ACC112 (cell line): ENCODE measurements around the gene CREG2.

Source experiments
- H2AFZ ChIP-seq: fragments of 200-600 bp; sonication (generic); one replicate; pipeline ENCODE4 v1.6.0; 2017; ENCODE audit warnings: antibody characterized with exemption, low read length; ENCODE audit not compliant: unreplicated experiment
- H3K27ac ChIP-seq: fragments of 200-600 bp; sonication (generic); 2 replicates; pipeline ENCODE4 v1.5.1; 2014; ENCODE audit warnings: low read depth, mild to moderate bottlenecking, antibody characterized with exemption, low read length, moderate library complexity
- H3K27me3 ChIP-seq: fragments of 200-600 bp; sonication (generic); 2 replicates; pipeline ENCODE4 v1.6.1; 2014; ENCODE audit warnings: mild to moderate bottlenecking, antibody characterized with exemption, low read length, moderate library complexity, mixed read lengths; ENCODE audit not compliant: insufficient read depth
- H3K36me3 ChIP-seq: fragments of 200-600 bp; sonication (generic); 2 replicates; pipeline ENCODE4 v1.6.1; 2016; ENCODE audit warnings: mild to moderate bottlenecking, antibody characterized with exemption, low read length, moderate library complexity, mixed read lengths; ENCODE audit not compliant: insufficient read depth
- H3K4me1 ChIP-seq: fragments of 200-600 bp; sonication (generic); one replicate; pipeline ENCODE4 v1.6.1; 2016; ENCODE audit warnings: low read length, mixed read lengths; ENCODE audit not compliant: insufficient read depth, unreplicated experiment, control insufficient read depth
- H3K4me3 ChIP-seq: fragments of 200-600 bp; sonication (generic); 2 replicates; pipeline ENCODE4 v1.5.1; 2014; ENCODE audit warnings: mild to moderate bottlenecking, low read depth, low read length
- H3K79me2 ChIP-seq: fragments of 200-600 bp; sonication (generic); one replicate; pipeline ENCODE4 v1.6.0; 2016; ENCODE audit warnings: low read length; ENCODE audit not compliant: control insufficient read depth, unreplicated experiment, insufficient read depth

The CREG2 gene

GRCh38 chr2:101408925-101409324 is 21.6 kb upstream of the CREG2 start:
- Histone ChIP-seq H3K4me3 (no peak overlapping the region), H3K27me3 (no peaks in the 10 kb centered on the region), H3K79me2 (no peaks in the 10 kb centered on the region), H3K36me3 (no peaks in the 10 kb centered on the region), H3K4me1 (peaks cover 3% of the 10 kb centered on the region), H3K27ac (no peak overlapping the region), H2AFZ (no peak overlapping the region)

GRCh38 chr2:101405351-101405899 is 18.1 kb upstream of the CREG2 start:
- no peak overlapping the region for H3K27ac ChIP-seq
- no peak overlapping the region for H2AFZ ChIP-seq
- peaks cover 3% of the 10 kb centered on the region for H3K4me1 ChIP-seq

GRCh38 chr2:101403745-101404144 is 16.4 kb upstream of the CREG2 start:
- H2AFZ ChIP-seq: no peak overlapping the region

More at GRCh38 chr2:101405351-101405899, 18.1 kb upstream of the CREG2 start:
- H3K27me3 ChIP-seq: no peaks in the 10 kb centered on the region
- no peak overlapping the region for H3K4me3 ChIP-seq
- no peaks in the 10 kb centered on the region for H3K79me2 ChIP-seq
- H3K36me3 ChIP-seq: no peaks in the 10 kb centered on the region

GRCh38 chr2:101402630-101403029 is 15.3 kb upstream of the CREG2 start:
- H3K36me3 ChIP-seq: no peaks in the 10 kb centered on the region
- no peak overlapping the region for H2AFZ ChIP-seq
- H3K4me3 ChIP-seq: no peak overlapping the region
- peaks cover 3% of the 10 kb centered on the region for H3K4me1 ChIP-seq
- H3K27me3 ChIP-seq: no peaks in the 10 kb centered on the region
- no peak overlapping the region for H3K27ac ChIP-seq
- H3K79me2 ChIP-seq: no peaks in the 10 kb centered on the region

More at GRCh38 chr2:101403745-101404144, 16.4 kb upstream of the CREG2 start:
- H3K27ac ChIP-seq: no peak overlapping the region
- H3K27me3 ChIP-seq: no peaks in the 10 kb centered on the region
- H3K4me3 ChIP-seq: no peak overlapping the region
- H3K36me3 ChIP-seq: no peaks in the 10 kb centered on the region
- peaks cover 3% of the 10 kb centered on the region for H3K4me1 ChIP-seq
- H3K79me2 ChIP-seq: no peaks in the 10 kb centered on the region

- Histone ChIP-seq H3K4me3 (no peak overlapping the region), H2AFZ (no peak overlapping the region), H3K27ac (no peak overlapping the region), H3K79me2 (no peaks in the 10 kb centered on the region), H3K36me3 (no peaks in the 10 kb centered on the region), H3K27me3 (no peaks in the 10 kb centered on the region), H3K4me1 (peaks cover 3% of the 10 kb centered on the region)
These were observed 14.6 kb upstream of the CREG2 start for GRCh38 chr2:101401906-101402305.

GRCh38 chr2:101401326-101401665 is 14.0 kb upstream of the CREG2 start:
- H3K27ac ChIP-seq: no peak overlapping the region
- H3K27me3 ChIP-seq: no peaks in the 10 kb centered on the region
- H3K4me1 ChIP-seq: peaks cover 7% of the 10 kb centered on the region
- H3K4me3 ChIP-seq: no peak overlapping the region
- H3K79me2 ChIP-seq: no peaks in the 10 kb centered on the region
- H3K36me3 ChIP-seq: no peaks in the 10 kb centered on the region
- no peak overlapping the region for H2AFZ ChIP-seq

GRCh38 chr2:101400506-101401325 is 13.4 kb upstream of the CREG2 start:
- Histone ChIP-seq H3K4me1 (peaks cover 12% of the 10 kb centered on the region), H2AFZ (no peak overlapping the region)

GRCh38 chr2:101400048-101400447 is 12.7 kb upstream of the CREG2 start:
- H2AFZ ChIP-seq: no peak overlapping the region
- H3K4me1 ChIP-seq: peaks cover 15% of the 10 kb centered on the region
- H3K79me2 ChIP-seq: no peaks in the 10 kb centered on the region
- H3K36me3 ChIP-seq: no peaks in the 10 kb centered on the region
- no peaks in the 10 kb centered on the region for H3K27me3 ChIP-seq
- H3K27ac ChIP-seq: no peak overlapping the region
- no peak overlapping the region for H3K4me3 ChIP-seq

More at GRCh38 chr2:101400506-101401325, 13.4 kb upstream of the CREG2 start:
- H3K27ac ChIP-seq: no peak overlapping the region
- H3K36me3 ChIP-seq: no peaks in the 10 kb centered on the region
- H3K4me3 ChIP-seq: no peak overlapping the region
- no peaks in the 10 kb centered on the region for H3K79me2 ChIP-seq
- no peaks in the 10 kb centered on the region for H3K27me3 ChIP-seq

GRCh38 chr2:101399021-101399799 is 11.9 kb upstream of the CREG2 start:
- Histone ChIP-seq H3K4me1 (peaks cover 15% of the 10 kb centered on the region), H3K27me3 (no peaks in the 10 kb centered on the region), H3K79me2 (no peaks in the 10 kb centered on the region), H2AFZ (no peak overlapping the region), H3K4me3 (no peak overlapping the region), H3K27ac (no peak overlapping the region), H3K36me3 (no peaks in the 10 kb centered on the region)

GRCh38 chr2:101398116-101398821 is 11.0 kb upstream of the CREG2 start:
- Histone ChIP-seq H3K4me3 (no peak overlapping the region), H3K79me2 (no peaks in the 10 kb centered on the region), H3K27me3 (no peaks in the 10 kb centered on the region), H3K36me3 (peaks cover 6% of the 10 kb centered on the region; the same call in 1 of the 2 replicates), H2AFZ (no peak overlapping the region), H3K27ac (no peak overlapping the region), H3K4me1 (peaks cover 15% of the 10 kb centered on the region)
